GM18868 (cell line): ENCODE data around the gene STK4.
"Not testable (repeated sequence)": the region's sequence is repeated elsewhere in the genome, so short reads cannot be mapped to it uniquely, and the experiment has no call there.

Source experiments
- ATAC-seq: cut with Tn5 transposase; IDR thresholded peaks from one replicate; pipeline ENCODE4 v1.9.1; 2021; ENCODE audit warnings: mild to moderate bottlenecking, moderate library complexity; ENCODE audit not compliant: unreplicated experiment

Gene STK4

DNA sequence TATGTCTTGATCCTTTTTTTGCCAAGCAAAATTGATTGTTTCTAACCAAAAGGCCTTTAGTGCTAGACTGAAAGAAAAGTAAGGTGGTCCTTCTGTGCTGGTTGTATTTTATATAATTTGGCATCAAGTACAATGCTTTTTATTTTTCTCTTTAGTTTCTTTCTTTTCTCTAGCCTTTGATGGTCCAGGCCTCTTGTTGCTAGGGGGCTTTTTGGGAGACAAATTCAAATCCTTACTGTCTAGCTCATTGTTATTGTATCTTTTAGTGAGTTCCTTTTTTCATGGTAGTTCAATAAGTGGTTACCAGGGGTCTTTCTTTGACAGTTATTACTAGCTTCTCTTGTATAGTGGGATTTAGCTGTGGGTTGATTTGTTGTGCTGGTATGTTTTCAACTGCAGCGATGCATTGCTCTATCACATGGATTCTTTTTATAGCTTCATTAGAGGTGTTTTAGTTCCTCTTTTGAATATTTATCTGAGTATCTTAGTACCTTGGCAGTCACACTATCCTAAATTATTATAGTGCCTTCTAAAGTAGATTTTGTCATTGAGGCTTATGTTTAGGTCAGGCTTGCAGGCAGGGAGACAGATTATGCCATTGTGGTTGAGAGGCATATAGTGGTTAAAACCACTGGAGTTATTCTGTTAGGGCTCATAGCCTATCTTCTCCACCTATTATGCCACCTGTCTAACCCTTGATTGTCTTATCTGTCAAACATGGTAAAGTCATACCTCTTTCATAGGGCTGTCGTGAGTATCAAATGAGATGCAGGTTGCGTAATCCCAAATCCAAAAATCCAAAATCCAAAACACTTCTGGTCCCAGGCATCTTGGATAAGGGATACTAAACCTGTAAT is 85.1 kb downstream of the STK4 start:
- peak; percentile 59 for ATAC-seq

DNA sequence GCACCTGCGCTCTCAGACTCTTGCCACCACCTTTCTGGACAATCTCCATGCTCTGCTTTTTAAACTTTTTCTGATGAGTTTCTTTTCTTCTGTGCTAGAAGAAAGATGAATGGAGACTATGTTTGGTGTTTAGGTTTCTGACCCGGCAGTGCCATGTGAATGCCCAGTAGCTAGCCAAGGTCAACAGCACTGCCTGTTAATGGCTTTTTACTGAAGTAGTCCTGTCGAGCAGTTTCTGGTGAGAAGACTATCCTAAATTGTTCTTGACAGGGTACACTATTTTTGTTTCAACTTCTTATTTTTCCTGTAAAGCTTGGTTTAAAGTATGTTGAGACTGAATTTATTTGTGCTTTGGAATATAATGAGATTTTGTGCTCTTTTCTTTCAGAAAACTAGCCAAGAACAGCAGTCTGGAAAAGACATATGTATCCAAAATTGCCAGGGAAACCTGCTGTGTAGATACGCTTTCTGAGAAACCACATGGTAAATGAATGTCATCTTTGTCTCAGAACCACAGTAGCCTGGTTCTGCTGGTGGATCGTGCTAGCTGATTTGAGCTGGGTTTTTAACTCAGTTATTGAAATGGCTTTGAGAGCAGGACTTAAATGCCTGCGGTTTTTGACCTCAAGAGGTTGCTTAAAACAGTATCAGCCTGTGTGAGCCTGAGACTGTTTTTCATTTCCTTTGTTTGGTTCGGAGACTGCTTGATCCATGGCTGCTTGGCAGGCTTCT is 86.6 kb downstream of the STK4 start:
- peak; percentile 47 for ATAC-seq

- ATAC-seq, result no peak
Measured at GRCh38 chr20:45053430-45054351, 87.4 kb downstream of the STK4 start.

GRCh38 chr20:45055056-45055455 is 88.7 kb downstream of the STK4 start:
- ATAC-seq, result no peak

- no peak for ATAC-seq
Measured at GRCh38 chr20:45056473-45057173, 90.3 kb downstream of the STK4 start.

- no peak for ATAC-seq
Measured at GRCh38 chr20:45058168-45058850, 92.0 kb downstream of the STK4 start.

DNA sequence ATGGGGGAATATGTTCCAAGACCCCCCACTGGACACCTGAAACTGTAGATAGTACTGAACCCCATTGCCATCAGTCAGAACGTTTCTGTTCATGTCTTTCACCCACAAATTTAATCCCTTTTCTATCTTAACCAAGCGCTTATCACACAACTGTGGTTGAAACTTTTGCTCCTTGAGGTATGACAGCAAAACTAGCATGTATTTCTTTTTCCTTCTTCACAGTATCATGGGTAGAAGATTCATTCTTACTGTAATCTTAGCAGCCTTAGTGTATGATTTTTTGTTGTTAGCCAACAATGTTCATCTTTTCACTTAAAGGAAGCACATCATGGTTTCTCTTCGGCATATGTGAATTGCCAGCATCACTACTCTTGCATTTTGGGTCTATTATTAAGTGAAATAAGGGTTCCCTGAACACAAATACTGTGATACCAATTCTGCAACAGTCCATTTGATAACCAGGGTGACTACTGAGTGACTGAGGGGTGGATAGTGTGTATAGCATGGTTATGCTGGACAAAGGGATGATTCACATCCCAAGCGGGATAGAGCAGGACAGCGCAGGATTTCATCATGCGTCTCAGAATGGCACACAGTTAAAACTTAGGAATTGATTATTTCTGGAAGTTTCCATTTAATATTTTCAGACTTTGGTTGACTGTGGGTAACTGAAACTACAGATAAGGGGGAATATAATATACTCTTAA is 92.9 kb downstream of the STK4 start:
- no peak for ATAC-seq

DNA sequence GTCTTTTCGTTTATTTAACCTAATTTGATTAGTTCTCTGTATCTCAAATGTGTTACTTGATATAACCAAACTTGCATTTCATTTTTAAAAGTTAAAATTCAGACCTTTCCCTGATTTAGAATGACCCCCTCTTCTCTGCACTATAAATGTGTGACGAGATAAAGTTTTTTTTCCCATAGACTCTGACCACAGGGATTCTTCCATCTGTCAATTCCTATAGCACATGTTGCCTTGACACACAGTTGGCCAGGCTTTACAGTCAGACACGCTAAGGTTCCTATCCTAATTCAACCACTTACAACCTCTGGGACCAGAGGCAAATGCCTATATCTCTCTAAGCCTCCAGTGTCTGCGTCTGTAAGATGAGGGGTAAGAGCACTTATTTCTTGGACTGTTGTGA is 94.0 kb downstream of the STK4 start:
- no peak for ATAC-seq

- no peak for ATAC-seq
Measured at GRCh38 chr20:45061244-45061643, 94.9 kb downstream of the STK4 start.

GRCh38 chr20:45063107-45063506 is 96.8 kb downstream of the STK4 start:
- not testable (repeated sequence) for ATAC-seq

DNA sequence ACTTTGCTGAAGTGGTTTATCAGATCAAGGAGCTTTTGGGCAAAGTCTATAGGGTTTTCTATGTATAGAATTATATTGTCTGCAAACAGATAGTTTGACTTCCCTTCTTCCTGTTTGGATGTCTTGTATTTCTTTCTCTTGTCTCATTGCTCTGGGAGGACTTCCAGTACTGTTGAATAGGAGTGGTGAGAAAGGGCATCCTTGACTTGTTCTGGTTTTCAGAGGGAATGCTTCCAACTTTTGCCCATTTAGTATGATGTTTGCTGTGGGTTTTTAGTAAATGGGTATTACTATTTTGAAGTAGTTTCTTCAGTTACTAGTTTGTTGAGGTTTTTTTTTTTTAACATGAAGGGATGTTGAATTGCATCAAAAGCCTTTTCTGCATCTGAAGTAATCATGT is 98.5 kb downstream of the STK4 start:
- ATAC-seq, result no peak

- no peak for ATAC-seq
Measured at GRCh38 chr20:45066372-45066771, 100.1 kb downstream of the STK4 start.

DNA sequence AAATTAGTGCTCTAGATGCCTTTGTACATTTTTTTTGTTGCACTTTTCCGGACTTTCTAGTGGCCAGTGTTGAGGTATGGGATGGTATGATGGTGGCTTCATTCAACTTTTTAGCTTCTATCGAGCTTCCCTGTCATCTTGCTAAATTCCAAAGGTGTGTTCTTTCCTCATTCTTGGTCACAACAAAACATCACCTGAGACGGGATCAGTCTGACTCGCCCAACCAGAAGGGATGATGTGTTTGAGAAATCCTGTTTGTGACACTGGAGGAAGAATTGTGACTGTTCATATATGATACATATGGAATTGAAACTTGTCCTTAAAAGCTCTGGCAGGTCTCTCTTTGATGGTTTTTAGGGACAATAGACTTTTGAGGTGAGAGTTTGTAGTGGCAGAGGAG is 100.8 kb downstream of the STK4 start:
- no peak for ATAC-seq

GRCh38 chr20:45067558-45067957 is 101.2 kb downstream of the STK4 start:
- no peak for ATAC-seq

- ATAC-seq, result no peak
Measured at GRCh38 chr20:45069261-45069660, 102.9 kb downstream of the STK4 start.

GRCh38 chr20:45070932-45071632 is 104.8 kb downstream of the STK4 start:
- ATAC-seq, result no peak

DNA sequence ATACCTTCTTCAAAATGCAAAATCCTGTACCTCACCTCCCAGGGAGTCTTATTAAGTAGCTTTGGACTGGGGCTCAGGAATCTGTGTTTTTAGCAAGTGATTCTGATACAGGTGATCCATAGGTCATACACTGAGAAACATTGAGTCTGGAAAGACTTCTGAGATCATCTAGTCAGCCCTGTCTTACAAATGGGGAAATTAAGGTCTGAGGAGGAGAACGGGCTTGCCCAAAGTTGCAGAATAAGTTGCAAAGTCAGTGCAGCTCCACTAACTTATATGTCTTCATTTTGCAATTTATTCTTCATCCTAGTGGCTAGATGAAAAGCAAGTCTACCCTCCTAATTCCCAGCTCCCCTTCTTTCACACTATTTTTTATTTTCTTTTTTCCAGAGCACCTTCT is 105.8 kb downstream of the STK4 start:
- no peak for ATAC-seq

GRCh38 chr20:45073221-45073620 is 106.9 kb downstream of the STK4 start:
- no peak for ATAC-seq

GRCh38 chr20:45077559-45077958 is 111.2 kb downstream of the STK4 start:
- no peak for ATAC-seq
